BE2C (cell line): ENCODE data around the gene ADORA2B.

ENCODE experiments used
- DNase-seq: peaks from one replicate; pipeline ENCODE4 v3.0.0-alpha.2; 2020
- H3K27me3 ChIP-seq: fragments of 250-450 bp; sonication (Bioruptor Pico); 2 replicates; pipeline ENCODE4 v1.5.1; 2020; ENCODE audit warnings: mild to moderate bottlenecking
- H3K36me3 ChIP-seq: fragments of 250-450 bp; sonication (Bioruptor Pico); 2 replicates; pipeline ENCODE4 v1.5.1; 2020; ENCODE audit warnings: mild to moderate bottlenecking
- H3K4me1 ChIP-seq: fragments of 250-450 bp; sonication (Bioruptor Pico); 2 replicates; pipeline ENCODE4 v1.5.1; 2020
- H3K4me3 ChIP-seq: 2 replicates; pipeline ENCODE4 v1.5.1; 2011; ENCODE audit warnings: low read depth, low read length
- H3K9me3 ChIP-seq: fragments of 250-450 bp; sonication (Bioruptor Pico); 2 replicates; pipeline ENCODE4 v1.5.1; 2020
- TF ChIP-seq, protein P1 (sequence below): IDR thresholded peaks from 2 replicates; pipeline ENCODE4 v1.5.1; 2012; ENCODE audit warnings: mild to moderate bottlenecking, low read depth, low read length

Gene ADORA2B

DNA sequence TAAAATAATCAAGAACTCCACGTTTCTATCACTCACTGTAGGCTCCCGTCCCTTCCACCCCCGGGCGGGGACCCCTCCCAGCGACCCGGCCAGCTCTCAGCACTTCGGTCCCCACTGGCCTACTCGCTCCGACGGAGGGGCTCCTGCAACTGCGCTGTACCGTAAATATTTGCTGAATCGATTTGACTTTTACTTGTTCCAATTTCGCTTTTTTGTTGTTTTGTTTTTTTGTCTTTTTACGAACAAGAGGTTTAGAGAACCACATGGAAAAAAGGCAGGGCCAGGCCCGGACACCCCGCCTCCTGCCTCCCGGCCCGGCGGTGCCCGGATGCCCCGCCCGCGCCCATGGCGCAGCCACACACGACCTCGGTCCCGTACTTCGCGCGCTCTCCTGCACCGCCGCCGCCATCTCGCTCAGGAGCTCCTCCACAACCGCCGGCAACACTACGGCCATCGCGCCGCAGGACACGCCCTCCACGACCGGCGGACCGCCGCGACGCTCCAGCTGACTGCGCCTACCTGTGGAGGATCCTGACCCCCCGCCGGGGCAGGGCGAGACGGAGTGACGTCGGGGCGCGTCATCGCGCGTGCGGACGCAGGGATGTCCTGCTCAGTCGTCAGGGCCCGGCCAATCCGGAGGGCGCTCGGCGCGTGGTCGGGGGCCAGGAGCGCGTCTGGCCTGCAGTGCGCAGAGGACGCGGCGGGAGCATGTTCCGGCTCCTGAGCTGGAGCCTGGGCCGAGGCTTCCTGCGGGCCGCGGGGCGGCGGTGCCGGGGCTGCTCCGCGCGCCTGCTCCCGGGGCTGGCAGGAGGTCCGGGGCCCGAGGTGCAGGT is 54.4 kb downstream of the ADORA2B start, which contains the start of the genes TTC19 and ZSWIM7:
TSS of gene TTC19 (plus strand) at position 684 of the 833 bp plus-strand sequence. CDS start at position 709, 25 bp downstream.
TSS of gene ZSWIM7 (minus strand) at position 564 of the 833 bp plus-strand sequence. CDS start at position 454, 110 bp downstream.
- Histone ChIP-seq H3K36me3 (peaks cover 29% of the 10 kb centered on the region), H3K9me3 (no peaks in the 10 kb centered on the region), H3K27me3 (no peaks in the 10 kb centered on the region), H3K4me1 (no peaks in the 10 kb centered on the region), H3K4me3 (peak within 1 kb of the TSS; percentile 83)
- TF ChIP-seq, protein P1, sequence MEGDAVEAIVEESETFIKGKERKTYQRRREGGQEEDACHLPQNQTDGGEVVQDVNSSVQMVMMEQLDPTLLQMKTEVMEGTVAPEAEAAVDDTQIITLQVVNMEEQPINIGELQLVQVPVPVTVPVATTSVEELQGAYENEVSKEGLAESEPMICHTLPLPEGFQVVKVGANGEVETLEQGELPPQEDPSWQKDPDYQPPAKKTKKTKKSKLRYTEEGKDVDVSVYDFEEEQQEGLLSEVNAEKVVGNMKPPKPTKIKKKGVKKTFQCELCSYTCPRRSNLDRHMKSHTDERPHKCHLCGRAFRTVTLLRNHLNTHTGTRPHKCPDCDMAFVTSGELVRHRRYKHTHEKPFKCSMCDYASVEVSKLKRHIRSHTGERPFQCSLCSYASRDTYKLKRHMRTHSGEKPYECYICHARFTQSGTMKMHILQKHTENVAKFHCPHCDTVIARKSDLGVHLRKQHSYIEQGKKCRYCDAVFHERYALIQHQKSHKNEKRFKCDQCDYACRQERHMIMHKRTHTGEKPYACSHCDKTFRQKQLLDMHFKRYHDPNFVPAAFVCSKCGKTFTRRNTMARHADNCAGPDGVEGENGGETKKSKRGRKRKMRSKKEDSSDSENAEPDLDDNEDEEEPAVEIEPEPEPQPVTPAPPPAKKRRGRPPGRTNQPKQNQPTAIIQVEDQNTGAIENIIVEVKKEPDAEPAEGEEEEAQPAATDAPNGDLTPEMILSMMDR: no peak
- DNase-seq: peak; percentile 91

DNA sequence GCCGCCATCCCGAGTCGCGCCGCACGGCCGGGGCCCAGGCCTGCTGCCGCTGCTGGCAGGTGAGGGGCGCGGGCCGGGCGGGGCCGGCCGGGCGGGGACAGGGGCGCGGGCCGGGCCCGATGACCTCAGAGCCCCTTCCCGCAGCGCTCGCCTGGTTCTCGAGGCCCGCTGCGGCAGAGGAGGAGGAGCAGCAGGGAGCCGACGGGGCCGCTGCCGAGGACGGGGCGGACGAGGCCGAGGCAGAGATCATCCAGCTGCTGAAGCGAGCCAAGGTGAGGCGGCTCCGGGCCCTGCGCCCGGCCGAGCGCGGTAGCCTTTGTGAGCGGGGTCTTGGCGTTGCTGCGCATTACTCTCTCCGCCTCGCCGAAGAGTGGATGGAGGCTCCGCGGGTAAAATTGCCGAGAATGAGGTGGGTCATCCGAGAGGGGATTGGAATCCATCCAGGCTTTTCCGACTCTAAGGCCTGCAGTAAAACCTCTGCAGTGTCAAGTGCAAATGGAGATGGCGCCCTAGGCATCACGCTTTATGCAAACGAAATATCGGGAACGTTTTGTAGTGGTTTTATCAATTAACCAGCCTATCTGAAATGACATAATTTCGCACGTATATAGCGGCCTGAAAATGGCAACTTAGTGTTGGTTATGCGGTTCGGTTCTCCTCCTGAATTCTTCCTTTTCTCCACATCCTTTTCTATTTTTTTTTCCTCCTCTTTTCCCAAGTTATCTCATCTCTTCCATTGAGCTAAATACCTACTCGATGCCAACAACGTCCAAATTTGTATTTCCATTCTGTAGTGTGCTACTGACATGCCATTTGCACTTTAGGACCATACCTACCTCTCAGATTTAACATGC is 55.3 kb downstream of the ADORA2B start:
- no peaks in the 10 kb centered on the region for H3K4me1 ChIP-seq
- no peaks in the 10 kb centered on the region for H3K9me3 ChIP-seq
- peaks cover 36% of the 10 kb centered on the region for H3K36me3 ChIP-seq
- H3K27me3 ChIP-seq: no peaks in the 10 kb centered on the region
- H3K4me3 ChIP-seq: peak overlapping the region; percentile 83
- TF ChIP-seq, protein P1: no peak
- peak; percentile 36 for DNase-seq

DNA sequence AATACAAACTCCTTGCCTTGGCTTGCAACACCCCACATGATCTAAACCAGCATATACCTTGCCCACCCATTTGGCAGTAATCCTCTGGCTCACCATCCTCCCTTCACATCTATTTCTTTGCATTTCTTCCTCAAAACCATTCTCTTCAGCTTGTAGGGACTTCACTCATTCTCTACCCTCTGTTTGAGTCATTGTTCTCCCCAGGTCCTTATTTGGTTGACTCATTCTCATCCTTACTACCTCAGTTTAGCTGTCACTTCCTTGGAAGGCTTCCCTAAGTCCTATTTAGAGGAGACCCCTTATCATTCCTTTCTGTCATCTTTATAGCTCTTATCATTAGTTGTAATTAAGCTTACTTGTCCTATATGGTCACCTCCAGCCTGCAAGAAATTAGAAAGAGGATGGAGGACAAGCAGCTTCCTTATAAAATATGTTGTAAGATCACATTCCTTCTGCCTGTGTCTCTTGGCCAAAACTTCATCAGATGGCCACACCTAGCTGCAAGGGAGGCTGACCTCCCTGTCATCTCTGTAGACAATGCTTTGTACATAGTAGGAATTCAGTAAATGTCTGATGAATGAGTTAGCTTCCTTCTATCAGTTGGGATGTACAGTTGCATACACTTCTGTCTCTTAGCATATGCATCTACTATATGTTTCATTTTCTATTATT is 56.4 kb downstream of the ADORA2B start:
- peaks cover 37% of the 10 kb centered on the region for H3K36me3 ChIP-seq
- TF ChIP-seq, protein P1: no peak
- no peak for DNase-seq
- peak overlapping the region; percentile 83 for H3K4me3 ChIP-seq
- H3K9me3 ChIP-seq: no peaks in the 10 kb centered on the region
- no peaks in the 10 kb centered on the region for H3K27me3 ChIP-seq
- no peaks in the 10 kb centered on the region for H3K4me1 ChIP-seq

DNA sequence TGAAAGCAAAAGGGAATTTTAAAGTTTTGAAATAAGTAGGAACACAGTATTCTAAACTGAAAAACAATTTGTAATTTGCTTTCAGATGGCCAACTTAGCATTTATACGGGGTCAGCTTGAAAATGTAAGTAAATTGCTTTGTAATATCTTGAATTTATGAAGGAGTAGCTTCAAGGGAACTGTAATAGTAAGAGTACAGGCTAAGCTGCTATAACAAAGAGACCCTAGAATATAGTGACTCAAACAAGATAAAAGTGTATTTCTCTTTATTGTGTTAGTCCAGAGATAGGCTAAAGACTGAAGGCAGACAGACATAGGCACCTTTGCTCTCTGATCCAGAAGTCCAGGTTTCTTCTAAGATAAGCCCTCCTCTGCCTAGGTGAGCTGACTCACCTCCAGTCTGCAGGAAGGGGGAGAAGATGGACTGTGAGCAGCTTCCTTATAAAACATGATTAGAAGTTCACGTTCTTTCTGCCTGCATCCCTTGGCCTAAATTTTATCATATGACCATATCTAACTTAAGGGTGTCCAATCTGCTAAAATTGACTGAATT is 57.9 kb downstream of the ADORA2B start:
- H3K4me3 ChIP-seq: no peak overlapping the region
- H3K9me3 ChIP-seq: no peaks in the 10 kb centered on the region
- TF ChIP-seq, protein P1: no peak
- H3K4me1 ChIP-seq: no peaks in the 10 kb centered on the region
- peaks cover 39% of the 10 kb centered on the region for H3K36me3 ChIP-seq
- no peaks in the 10 kb centered on the region for H3K27me3 ChIP-seq
- no peak for DNase-seq

DNA sequence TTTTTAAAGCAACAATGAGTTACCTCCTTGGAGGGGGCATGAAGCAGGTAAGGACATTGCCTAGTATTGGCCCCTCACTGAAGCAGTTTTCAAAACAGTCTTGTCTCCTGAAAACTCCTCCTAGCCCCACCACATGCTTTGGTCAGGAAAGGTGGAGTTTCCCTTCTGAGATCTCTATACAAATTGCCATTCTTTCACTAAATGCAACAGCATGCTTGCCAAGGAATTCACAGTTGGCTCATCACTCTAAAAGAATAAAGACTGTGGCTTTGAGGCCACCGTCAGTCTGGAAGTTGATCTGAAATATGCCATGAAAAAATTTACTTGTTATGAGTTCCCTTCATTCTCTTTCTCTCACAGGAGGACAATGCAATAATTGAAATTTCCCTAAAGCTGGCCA is 58.9 kb downstream of the ADORA2B start:
- TF ChIP-seq, protein P1: no peak
- H3K36me3 ChIP-seq: peaks cover 49% of the 10 kb centered on the region
- H3K4me1 ChIP-seq: no peaks in the 10 kb centered on the region
- DNase-seq: no peak
- H3K27me3 ChIP-seq: no peaks in the 10 kb centered on the region
- no peak overlapping the region for H3K4me3 ChIP-seq
- no peaks in the 10 kb centered on the region for H3K9me3 ChIP-seq
